HepG2 (cell line): Measurements from ENCODE around the gene KLB. TPM values are rescaled to one million over a fixed set of nuclear protein-coding genes. Genes with fewer than 3 reads are reported as not detected.
A peak's percentile ranks its signal among the peaks of the same experiment; 100 is the strongest.

Source experiments
- AHDC1 ChIP-seq: sonication (generic); formaldehyde crosslinking; IDR thresholded peaks from 2 replicates; pipeline ENCODE4 v1.5.1; 2020; ENCODE audit warnings: mild to moderate bottlenecking, missing genetic modification reagents, borderline replicate concordance
- GZF1 ChIP-seq: sonication (generic); formaldehyde crosslinking; IDR thresholded peaks from 2 replicates; pipeline ENCODE4 v1.5.1; 2020; ENCODE audit warnings: mild to moderate bottlenecking, missing genetic modification reagents
- HDAC6 ChIP-seq: fragments of 200-600 bp; sonication (generic); IDR thresholded peaks from 2 replicates; pipeline ENCODE4 v1.7.0; 2017; ENCODE audit warnings: mild to moderate bottlenecking, antibody characterized with exemption, low read length, low read depth
- HOXA7 ChIP-seq: sonication (generic); formaldehyde crosslinking; IDR thresholded peaks from 2 replicates; pipeline ENCODE4 v1.8.1; 2022; ENCODE audit warnings: mild to moderate bottlenecking, missing genetic modification reagents, moderate library complexity
- HOXA9 ChIP-seq: sonication (generic); formaldehyde crosslinking; IDR thresholded peaks from 2 replicates; pipeline ENCODE4 v1.8.1; 2022; ENCODE audit warnings: missing genetic modification reagents, mild to moderate bottlenecking, moderate library complexity, borderline replicate concordance
- KAT7 ChIP-seq: IDR thresholded peaks from 2 replicates; pipeline ENCODE4 v1.6.1; 2018; ENCODE audit warnings: borderline replicate concordance, missing compliant biosample characterization
- NR0B2 ChIP-seq: sonication (generic); formaldehyde crosslinking; IDR thresholded peaks from 2 replicates; pipeline ENCODE4 v1.4.0; 2020; ENCODE audit warnings: mild to moderate bottlenecking, missing genetic modification reagents
- PHF5A ChIP-seq: IDR thresholded peaks from one replicate; pipeline ENCODE4 v1.6.1; 2018; ENCODE audit warnings: low read depth, missing genetic modification reagents; ENCODE audit not compliant: unreplicated experiment
- SOX6 ChIP-seq, 2 experiments: fragments of 450-650 bp in 1 of 2; sonication (generic) in 1 of 2; formaldehyde crosslinking in 1 of 2; IDR thresholded peaks; 2 replicates each; pipeline versions ENCODE4 v1.4.0 to v1.6.1; 2017 to 2020; ENCODE audit warnings: antibody characterized with exemption in 1 of 2, mild to moderate bottlenecking in 1 of 2, missing genetic modification reagents in 1 of 2
- SP140L ChIP-seq: sonication (generic); formaldehyde crosslinking; IDR thresholded peaks from 2 replicates; pipeline ENCODE4 v1.4.0; 2020; ENCODE audit warnings: missing genetic modification reagents, borderline replicate concordance
- TRAFD1 ChIP-seq: sonication (generic); formaldehyde crosslinking; IDR thresholded peaks from 2 replicates; pipeline ENCODE4 v1.5.1; 2020; ENCODE audit warnings: missing genetic modification reagents, mild to moderate bottlenecking, borderline replicate concordance
- U2AF1 ChIP-seq: fragments of 200-400 bp; formaldehyde crosslinking; optimal IDR thresholded peaks from 2 replicates; pipeline ENCODE3; 2017; ENCODE audit warnings: mild to moderate bottlenecking, low read depth, low read length
- ZBTB42 ChIP-seq: sonication (generic); formaldehyde crosslinking; IDR thresholded peaks from 2 replicates; pipeline ENCODE4 v1.5.0; 2020; ENCODE audit warnings: mild to moderate bottlenecking, missing genetic modification reagents
- ZNF503 ChIP-seq: sonication (generic); formaldehyde crosslinking; IDR thresholded peaks from 2 replicates; pipeline ENCODE4 v1.4.0; 2020; ENCODE audit warnings: missing genetic modification reagents
- ZNF543 ChIP-seq: sonication (generic); formaldehyde crosslinking; IDR thresholded peaks from 2 replicates; pipeline ENCODE4 v1.4.0; 2020; ENCODE audit warnings: mild to moderate bottlenecking, missing genetic modification reagents
- ZNF558 ChIP-seq: sonication (generic); formaldehyde crosslinking; IDR thresholded peaks from 2 replicates; pipeline ENCODE4 v1.9.0; 2022; ENCODE audit warnings: mild to moderate bottlenecking, missing genetic modification reagents, borderline replicate concordance
- ZNF589 ChIP-seq: sonication (generic); formaldehyde crosslinking; conservative IDR thresholded peaks from 2 replicates; pipeline ENCODE4 v1.8.0; 2022; ENCODE audit warnings: mild to moderate bottlenecking, moderate library complexity, missing genetic modification reagents
- ZNF879 ChIP-seq: sonication (generic); formaldehyde crosslinking; IDR thresholded peaks from 2 replicates; pipeline ENCODE4 v1.8.1; 2023; ENCODE audit warnings: missing genetic modification reagents
- polyA plus RNA-seq, 8 experiments: library from polyadenylated mRNA; depleted of rRNA in 3 of 8; stranded (reverse) in 7 of 8; unstranded in 1 of 8; fragments of >200 nt; fragmentation: Illumina TruSeq in 4 of 8; extraction: Trizol in 4 of 8; gene quantifications; 2 replicates each; pipeline versions ENCODE4 v1.2.1 to v1.2.3, GENCODE V29; 2011 to 2016; ENCODE audit warnings: low read depth in 4 of 8, missing spikeins in 1 of 8, mixed read lengths in 1 of 8; ENCODE audit not compliant: insufficient read depth in 1 of 8
- total RNA-seq, 5 experiments: library from RNA; depleted of rRNA; stranded (reverse); fragments of >200 nt; fragmentation: Illumina TruSeq; extraction: Trizol; gene quantifications; 2 replicates each; pipeline ENCODE4 v1.2.3, GENCODE V29; 2016; ENCODE audit warnings: low read depth in 1 of 5
- TF ChIP-seq, protein P1 (sequence below): IDR thresholded peaks from 2 replicates; pipeline ENCODE4 v1.6.1; 2018; ENCODE audit warnings: missing genetic modification reagents

The KLB gene
- total and polyA plus RNA-seq, 2 of the 13 experiments (the other 11 are each of a cell fraction or from before 2014, with no cell fraction given) = 25.3 to 82.0 TPM

GRCh38 chr4:39375478-39375877, 31.3 kb upstream of the KLB start (continued):
- TF ChIP-seq GZF1 (CRISPR knock-in tag) = no peak
- TF ChIP-seq, protein P1, sequence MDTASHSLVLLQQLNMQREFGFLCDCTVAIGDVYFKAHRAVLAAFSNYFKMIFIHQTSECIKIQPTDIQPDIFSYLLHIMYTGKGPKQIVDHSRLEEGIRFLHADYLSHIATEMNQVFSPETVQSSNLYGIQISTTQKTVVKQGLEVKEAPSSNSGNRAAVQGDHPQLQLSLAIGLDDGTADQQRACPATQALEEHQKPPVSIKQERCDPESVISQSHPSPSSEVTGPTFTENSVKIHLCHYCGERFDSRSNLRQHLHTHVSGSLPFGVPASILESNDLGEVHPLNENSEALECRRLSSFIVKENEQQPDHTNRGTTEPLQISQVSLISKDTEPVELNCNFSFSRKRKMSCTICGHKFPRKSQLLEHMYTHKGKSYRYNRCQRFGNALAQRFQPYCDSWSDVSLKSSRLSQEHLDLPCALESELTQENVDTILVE (CRISPR knock-in tag) = peak; percentile 48; the same call in 1 of the 2 replicates
- no peak for TF ChIP-seq TRAFD1 (CRISPR knock-in tag)
- TF ChIP-seq ZBTB42 (CRISPR knock-in tag) = no peak
- TF ChIP-seq ZNF558 (CRISPR knock-in tag) = no peak
- TF ChIP-seq HOXA9 (CRISPR knock-in tag) = no peak
- TF ChIP-seq ZNF589 (CRISPR knock-in tag) = no peak
- no peak for TF ChIP-seq SOX6 (IDR thresholded peaks at IDR 0.05)
- peak; percentile 96 for TF ChIP-seq SOX6 (CRISPR knock-in tag; IDR thresholded peaks at IDR 0.05)
- TF ChIP-seq KAT7 (CRISPR knock-in tag) = no peak
- TF ChIP-seq ZNF503 (CRISPR knock-in tag) = peak; percentile 59; the same call in 1 of the 2 replicates
- TF ChIP-seq U2AF1 = no peak
- no peak for TF ChIP-seq NR0B2 (CRISPR knock-in tag)
- no peak for TF ChIP-seq SP140L
- no peak for TF ChIP-seq HDAC6
- TF ChIP-seq ZNF879 (CRISPR knock-in tag) = no peak
- TF ChIP-seq HOXA7 (CRISPR knock-in tag) = no peak
- TF ChIP-seq PHF5A (CRISPR knock-in tag) = no peak
- TF ChIP-seq AHDC1 = peak; percentile 81; the same call in 1 of the 2 replicates
- 0 out of 2 replicates have a peak, but pooled peaks have one; percentile 32 for TF ChIP-seq ZNF543
